NCI-H2196 treated with DMSO at 0.1 percent for 48 hours (cell line): ENCODE measurements around the gene PLEKHA7.
"Not testable (repeated sequence)": the region's sequence is repeated elsewhere in the genome, so short reads cannot be mapped to it uniquely, and the experiment has no call there.

Experiments
- DNase-seq: peaks from one replicate; lab custom pipeline; 2025; ENCODE audit not compliant: unreplicated experiment; lab: John Stamatoyannopoulos, UW

Gene PLEKHA7

DNA sequence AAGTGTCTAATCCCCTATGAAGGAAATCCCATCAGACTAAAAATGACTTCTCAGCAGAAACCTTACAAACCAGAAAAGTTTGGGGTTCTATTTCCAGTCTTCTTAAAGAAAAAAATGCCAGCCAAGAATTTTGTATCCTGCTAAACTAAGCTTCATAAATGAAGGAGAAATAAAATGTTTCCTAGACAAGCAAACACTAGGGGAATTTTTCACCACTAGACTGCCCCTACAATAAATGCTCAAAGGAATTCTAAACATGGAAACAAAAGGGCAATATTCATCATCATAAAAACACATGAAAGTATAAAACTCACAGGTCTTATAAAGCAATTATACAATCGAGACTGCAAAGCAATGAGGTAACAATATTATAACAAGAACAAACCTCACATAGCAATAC lies 124.3 kb downstream of the PLEKHA7 start:
- DNase-seq = no peak

DNA sequence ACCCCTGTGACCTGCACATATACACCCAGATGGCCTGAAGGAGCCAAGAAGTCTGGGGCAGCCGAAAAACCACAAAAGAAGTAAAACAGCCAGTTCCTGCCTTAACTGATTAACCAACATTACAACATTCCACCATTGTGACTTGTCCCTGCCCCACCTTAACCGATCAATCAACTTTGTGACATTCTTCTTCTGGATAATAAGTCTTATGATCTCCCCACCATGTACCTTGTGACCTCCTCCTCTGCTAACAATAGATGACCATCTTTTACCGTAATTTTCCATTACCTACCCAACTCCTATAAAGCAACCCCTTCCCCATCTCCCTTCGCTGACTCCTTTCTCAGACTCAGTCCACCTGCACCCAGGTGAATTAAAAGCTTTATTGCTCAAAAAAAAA lies 125.2 kb downstream of the PLEKHA7 start:
- DNase-seq = not testable (repeated sequence)

DNA sequence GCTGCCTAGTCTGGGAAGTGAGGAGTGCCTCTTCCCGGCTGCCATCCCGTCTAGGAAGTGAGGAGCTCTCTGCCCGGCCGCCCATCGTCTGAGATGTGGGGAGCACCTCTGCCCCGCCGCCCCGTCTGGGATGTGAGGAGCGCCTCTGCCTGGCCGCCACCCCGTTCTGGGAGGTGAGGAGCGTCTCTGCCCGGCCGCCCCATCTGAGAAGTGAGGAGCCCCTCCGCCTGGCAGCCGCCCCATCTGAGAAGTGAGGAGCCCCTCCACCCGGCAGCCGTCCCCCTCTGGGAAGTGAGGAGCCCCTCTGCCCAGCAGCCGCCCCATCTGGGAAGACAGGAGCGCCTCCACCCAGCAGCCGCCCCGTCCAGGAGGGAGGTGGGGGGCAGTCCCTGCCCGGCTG lies 126.3 kb downstream of the PLEKHA7 start:
- DNase-seq = not testable (repeated sequence)

DNA sequence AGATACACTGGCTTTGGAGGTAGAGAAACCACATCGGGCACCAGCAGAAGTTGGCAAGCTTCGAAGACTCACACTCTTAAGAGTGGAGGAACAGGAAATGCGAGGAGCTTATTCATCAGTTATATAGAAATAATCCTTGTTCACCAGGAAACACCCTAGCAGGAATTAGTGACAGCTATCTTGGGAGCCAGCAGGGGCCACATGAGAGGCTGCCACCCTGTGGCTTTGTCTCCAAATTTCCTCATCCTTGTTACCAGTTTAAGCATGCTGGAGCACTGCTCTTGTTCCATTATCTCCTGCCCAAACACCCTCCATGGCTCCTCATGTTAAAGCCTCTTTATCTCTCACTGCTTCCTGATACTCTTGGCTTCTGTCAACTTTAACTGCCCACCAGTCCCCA lies 131.0 kb downstream of the PLEKHA7 start:
- DNase-seq = peak; percentile 13

DNA sequence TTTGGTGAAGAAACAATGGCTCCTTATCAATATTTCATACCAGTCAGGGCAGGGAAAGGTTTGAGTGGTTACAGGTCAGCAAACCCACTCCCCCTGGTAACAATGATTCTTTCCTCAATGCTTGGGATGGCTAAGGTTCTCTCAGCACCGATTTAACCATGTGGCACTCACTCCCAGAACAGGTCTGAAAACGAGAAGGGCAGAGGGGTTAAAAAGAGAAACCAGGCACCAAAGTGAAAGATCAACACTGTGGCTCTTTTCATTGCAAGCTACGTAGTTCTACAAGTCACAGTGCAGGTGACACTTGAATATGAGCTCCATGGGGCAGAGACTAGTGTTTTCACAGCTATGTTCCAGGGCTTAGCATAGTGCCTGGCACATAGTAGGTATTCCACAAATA lies 132.4 kb downstream of the PLEKHA7 start:
- DNase-seq = no peak

DNA sequence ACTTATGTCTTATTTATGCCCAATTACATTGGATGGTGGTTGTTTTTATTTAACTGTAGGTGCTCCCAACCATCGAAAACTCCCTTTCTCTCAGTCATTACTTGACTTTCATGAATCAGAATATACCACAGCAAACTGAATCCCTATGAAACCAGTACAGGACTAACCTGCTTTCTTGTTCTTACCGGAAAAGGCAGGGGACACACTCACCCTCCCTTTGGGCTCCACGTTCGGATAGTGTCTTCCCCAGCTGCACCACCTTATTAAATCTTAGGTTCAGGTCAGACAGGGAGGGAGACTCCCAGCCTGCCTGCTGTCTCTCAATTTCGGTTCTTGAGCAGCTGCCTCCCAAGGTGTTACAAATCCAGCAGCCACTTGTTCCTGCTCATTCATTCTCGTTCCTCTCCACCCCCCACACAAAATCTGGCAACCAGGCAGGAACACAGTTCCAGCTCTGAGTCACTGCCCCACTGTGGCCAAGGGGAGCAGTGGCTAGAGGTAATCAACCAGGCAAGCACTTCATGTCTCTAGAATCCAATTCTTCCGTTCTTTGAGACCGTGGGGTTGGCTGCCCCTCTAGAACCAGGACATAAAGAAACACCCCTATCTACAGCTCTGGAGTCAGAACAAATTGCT lies 133.0 kb downstream of the PLEKHA7 start:
- DNase-seq = peak; percentile 50

DNA sequence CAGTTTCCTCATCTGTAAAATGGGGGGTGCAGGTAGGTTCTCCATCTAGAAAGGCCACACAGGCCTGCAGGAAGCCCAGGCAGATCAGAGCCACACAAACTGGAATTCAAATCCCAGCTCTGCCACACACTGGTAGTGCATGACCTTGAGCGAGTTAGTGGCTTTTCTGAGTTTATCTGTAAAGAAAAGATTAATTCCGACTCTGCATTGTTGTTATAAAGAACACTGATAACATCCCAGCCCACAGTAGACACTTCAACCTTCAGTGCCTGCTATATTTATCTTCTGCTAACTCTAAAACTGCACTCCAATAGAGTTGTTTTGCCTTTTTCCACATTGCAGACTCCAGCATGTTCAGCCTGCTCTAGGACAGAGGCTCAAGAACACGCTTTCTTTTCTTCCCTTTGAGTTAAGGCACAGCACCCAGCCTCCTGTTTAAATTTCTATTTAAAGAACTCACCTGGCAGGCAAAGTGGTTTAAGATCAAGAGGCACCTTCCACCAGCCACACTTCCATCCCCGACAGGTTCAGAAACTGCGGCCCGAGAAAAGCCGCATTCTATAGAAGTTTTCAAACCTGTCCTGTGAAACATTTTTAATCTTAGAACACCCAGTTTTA lies 133.9 kb downstream of the PLEKHA7 start:
- no peak for DNase-seq

DNA sequence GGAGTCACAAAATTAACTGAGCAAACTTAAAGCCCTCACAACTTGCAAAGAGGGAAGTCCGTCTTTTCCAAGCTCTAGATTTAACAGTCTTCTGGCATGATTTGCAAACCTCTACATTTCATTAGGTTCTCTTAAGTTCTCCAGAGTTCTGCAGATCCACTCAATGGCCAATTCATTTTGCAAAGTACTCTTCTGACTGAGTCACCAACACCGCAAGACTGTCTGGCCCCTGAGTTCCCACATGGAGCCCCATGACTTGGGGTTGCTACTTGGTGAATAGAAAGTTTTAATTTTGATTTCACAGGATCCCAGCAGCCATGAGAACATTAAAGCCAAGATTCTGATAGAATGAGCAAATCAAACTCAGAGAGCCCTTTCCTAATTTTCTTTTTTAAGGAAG lies 134.5 kb downstream of the PLEKHA7 start:
- DNase-seq = no peak

DNA sequence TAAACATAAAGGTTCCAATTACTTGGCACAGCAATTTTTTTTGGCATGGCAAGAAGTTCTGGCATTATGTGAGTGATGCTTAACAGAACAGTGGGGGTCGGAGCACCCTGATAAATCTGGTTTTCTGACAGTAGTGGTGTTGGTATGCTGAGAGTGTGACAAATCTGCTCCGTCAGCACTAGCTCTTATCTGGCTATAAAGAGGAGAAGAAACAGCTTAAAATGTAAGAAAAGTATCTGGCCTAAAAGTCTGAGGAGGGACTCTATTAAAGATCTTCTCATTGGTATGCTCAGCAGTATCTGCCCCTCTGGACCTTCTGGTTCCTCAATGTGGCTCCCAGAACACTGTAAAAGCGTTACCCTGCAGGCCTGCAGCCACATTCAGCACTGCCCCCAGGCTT lies 137.4 kb downstream of the PLEKHA7 start:
- DNase-seq = no peak

DNA sequence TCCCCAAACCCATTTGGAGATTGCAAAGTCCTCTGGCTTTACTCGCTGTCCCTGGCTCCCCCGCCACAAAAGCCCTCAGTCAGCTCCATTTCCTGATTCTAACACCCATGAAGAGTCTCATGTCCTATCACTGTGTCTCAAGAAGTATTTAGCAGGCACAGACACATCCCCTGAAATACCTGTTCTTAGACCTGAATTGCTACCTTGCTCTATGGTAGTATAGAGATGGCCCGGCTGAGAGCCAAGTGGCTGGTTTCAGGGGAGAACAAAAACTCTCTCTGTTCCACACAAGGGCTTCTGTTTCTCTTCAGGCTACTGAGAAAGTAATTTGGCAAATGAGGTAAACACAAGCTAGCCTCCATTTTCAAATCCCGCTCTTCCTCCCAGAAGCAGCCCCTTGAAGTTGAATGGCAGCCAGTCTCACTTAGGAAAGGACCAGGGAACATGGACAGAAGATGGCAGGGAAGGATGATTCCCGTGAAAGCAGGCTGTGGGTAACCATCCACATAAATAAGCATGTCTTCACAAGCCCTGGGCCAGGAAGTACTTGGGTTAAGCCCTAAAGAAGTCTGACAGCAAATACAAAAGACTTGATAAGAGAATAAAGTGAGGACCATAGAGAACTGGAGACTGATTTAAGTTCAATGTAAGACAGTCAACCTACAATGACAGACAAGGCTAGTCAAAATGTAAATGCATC lies 138.0 kb downstream of the PLEKHA7 start:
- no peak for DNase-seq

DNA sequence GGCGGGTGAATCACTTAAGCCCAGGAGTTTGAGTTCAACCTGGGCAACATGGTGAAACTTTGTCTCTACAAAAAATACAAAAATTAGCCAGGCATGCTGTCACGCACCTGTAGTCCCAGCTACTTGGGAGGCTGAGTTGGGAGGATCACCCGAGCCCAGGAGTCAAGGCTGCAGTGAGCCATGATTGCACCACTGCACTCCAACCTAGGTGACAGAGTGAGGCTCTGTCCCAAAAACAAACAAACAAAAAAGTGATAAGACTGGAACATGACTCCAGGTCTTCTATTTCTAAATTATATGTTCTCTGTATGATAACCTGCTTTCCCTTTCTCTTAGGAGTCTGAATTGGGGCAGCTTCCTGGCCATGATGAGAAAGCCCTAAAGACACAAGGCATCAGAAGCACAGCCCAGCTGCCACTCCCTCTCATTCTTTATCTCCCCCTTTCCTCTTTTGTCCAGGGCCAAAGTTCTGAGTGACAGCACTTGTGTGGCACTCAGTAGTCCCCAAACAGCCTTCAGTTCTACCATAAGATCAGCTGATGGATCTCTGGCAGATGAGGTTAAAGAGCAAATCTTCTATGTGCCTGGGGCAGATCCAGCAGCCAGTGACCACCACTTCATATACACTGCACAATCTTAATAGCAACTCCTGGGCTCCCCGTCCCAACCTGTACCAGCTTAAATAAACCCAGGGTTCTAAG lies 139.8 kb downstream of the PLEKHA7 start:
- no peak for DNase-seq

DNA sequence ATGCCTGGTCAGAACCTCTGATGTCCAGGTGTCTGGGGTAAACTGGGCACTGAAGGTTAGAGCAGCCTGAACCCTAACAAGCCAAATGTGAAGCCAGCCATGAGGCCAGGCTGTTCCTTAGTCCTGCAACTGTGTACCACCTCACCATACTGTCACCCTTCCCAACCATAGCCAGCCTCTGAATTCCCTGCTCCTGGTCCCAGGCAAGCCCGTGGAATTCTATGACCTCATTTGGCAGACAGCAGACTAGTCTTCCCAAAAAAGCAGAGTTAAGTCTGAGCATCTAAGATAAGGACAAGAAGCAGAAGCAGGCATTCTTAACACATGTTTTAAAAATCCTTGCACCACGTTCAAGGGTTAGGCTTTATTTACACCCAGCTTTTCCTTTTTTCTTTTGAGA lies 140.9 kb downstream of the PLEKHA7 start:
- DNase-seq = no peak

DNA sequence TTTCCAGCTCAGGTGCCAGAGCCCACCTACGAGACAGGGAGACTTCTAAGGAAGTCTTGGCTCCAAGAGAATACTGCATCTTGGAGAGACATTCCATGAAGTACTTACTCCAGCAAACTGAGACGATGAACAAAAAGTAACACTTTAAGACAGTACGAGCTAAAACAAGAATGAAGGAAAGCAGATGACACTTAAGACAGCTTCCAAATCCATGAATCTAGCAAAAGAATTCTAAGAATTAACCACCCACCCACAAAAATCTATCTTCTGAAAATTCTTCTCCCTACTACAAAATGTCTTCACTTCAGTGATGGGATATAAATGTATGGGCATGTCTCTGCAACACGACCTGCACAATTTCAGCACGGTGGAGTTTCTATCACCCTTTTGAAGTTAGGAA lies 142.8 kb downstream of the PLEKHA7 start:
- no peak for DNase-seq

DNA sequence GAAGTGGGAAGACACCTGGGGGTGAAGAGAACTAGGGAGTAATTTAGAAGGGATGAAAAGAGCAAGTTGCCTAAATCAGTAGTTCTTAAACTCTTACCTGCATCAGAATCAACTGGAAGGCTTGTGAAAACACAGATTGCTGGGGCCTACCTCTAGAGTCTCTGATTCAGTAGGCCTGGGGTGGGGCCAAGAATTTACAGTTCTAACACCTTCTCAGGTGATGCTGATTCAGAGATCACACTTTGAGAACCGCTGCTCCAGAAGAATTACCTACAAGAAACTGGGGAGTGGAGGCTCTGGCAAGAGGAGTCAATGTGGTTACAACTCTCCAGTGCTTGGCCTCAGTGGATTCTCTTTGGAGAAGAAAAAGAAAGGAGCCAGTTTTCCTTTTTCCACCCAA lies 147.1 kb downstream of the PLEKHA7 start:
- DNase-seq = no peak

DNA sequence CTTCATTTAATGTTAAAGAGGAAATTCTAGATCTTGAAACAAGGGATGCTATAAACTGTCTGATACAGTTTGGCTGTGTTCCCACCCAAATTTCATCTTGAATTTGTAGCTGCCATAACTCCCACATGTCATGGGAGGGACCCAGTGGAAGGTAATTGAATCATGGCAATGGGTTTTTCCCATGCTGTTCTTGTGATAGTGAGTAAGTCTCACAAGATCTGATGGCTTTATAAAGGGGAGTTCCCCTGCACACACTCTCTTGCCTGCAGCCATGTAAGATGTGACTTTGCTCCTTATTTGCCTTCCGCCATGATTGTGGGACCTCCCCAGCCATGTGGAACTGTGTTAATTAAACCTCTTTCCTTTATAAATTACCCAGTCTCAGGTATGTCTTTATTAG lies 149.8 kb downstream of the PLEKHA7 start:
- not testable (repeated sequence) for DNase-seq

DNA sequence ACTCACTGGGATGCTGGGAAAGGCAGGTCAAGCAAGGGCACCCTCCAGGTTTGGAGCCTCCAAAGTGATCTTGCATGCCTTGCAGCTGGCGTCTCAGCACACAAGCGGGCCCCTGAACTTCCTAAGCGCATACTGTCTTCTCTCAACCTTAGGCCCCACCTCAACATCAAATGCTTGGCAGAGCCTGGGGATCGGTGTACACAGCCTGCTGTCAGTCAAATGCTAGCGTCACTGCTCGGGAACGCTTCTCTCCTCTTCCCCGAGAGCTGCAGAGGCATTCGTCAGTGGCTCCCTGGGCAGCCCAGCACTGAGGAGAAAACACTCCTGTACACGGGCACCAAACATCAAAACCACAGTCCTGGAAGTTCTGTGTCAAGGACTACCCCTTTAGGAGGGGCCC lies 150.8 kb downstream of the PLEKHA7 start:
- DNase-seq = no peak

DNA sequence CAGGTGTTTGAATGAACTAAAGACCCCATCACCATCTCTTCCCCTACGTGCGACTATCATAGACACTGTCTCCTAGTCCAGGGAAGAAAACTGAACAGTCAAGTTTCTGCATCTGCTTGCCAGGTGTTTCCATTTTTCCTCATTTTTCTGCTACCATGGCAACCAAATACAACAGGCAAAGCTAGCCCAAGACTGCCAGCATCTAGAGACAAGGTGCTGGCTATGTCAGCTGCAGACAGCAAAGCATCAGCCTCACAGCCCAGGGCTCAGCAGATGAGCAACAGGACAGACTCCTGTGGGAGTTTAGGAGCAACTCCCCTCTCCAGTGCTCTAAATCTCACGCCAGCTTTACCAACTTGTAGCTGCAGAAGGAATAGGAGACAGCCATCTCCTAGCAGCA lies 151.5 kb downstream of the PLEKHA7 start:
- DNase-seq = no peak

DNA sequence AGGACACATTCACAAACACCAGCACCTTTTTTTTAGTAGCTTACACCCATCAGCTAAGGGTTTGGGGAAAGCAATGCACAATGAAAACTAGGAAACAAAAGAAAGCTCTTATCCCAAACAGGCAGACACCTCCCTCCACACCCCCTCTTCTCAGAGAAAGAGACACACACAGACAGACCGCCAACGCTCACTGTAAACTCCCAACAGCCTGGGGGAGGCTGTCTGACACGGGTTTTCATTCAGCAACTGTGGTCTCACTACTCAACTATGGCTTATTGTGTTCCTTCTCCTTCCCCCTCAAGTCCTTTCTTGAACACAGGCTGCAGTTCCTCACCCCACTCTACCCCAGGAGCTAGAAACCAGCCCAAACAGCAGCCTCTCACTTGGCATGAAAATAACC lies 152.4 kb downstream of the PLEKHA7 start:
- DNase-seq = no peak

DNA sequence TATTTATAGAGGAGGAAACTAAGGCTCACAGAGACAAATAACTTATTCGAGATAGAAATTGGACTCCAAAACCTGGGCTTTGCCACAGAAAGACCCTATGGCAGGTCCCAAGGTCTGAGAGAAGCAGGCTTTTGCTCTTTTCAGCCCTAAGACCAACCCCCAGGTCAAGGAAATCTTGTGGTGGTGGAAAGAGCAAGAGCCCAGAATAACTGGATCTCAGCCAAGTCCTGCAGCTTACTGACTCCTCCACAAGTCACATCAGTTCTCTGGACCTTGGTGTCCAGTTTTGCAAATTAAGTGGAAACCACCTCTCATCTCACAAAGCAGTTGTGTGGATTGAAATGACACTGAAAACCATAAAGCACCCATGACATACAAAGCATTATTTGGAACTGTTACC lies 153.6 kb downstream of the PLEKHA7 start:
- DNase-seq = no peak

DNA sequence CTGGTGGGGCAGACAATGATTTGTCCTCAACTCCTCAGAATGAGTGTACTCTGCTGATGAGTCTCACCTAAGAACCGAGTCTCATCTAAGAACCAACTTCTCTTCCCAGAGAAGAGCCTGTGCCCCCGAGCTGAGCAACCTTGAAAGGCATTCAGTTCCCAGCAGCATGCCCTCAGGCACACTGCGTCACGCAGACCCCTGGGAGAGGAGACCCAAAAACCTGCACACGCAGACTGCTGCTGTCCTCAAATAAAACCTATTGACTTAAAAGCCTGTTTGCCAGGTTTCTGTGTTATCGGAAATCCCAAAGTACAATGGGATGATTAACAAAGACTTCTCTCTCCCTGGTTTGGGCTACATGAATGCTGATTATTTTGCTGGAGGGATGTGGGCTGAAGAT lies 154.6 kb downstream of the PLEKHA7 start:
- DNase-seq = no peak

DNA sequence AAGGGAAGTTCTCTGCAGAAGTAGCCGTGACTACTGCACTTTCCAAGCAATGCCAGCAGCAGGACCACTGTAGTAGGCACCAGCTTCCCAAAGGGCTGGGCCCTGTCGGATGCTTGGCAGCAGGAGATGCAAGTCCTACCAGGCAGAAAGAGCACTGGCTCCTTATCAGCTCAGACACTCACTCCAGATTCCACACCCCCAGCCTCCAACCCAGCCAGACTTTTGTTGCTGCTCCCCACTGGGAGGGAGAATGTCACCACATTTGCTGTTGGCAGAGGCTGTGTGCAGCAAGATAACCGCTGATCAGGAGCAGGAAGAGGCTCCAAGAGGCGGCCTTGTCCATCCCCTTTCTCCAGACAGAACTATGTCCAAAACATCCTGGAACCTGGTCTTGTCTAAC lies 157.0 kb downstream of the PLEKHA7 start:
- DNase-seq = no peak

DNA sequence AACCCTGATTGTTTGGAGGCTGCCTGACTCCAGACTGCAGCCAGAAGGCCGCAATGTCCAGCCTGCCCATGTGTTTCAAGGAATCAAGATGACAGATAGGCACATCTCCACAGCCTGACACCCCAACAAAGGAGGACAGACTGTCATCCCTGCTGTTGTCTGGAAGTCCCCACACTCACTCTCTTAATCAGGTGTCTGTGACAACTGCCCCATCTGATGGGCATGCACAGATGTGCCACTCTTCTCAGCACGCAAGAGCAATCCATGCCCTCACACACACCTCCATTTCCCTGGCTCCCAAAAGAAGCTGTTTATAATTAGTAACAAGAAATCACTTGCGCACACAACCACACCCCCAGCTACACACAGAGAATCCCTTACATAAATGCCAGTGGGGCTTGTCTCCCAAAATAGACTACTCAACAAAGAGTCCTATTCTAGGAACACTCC lies 158.2 kb downstream of the PLEKHA7 start:
- DNase-seq = no peak
